GM19099 (cell line): Measurements from ENCODE around the gene SLC9A1.

Experiments used
- POLR2A ChIP-seq: IDR thresholded peaks from 3 replicates; pipeline ENCODE4 v1.6.1; 2011; ENCODE audit warnings: low read depth; ENCODE audit not compliant: insufficient read length; ENCODE audit errors: extremely low read depth

Gene SLC9A1

DNA sequence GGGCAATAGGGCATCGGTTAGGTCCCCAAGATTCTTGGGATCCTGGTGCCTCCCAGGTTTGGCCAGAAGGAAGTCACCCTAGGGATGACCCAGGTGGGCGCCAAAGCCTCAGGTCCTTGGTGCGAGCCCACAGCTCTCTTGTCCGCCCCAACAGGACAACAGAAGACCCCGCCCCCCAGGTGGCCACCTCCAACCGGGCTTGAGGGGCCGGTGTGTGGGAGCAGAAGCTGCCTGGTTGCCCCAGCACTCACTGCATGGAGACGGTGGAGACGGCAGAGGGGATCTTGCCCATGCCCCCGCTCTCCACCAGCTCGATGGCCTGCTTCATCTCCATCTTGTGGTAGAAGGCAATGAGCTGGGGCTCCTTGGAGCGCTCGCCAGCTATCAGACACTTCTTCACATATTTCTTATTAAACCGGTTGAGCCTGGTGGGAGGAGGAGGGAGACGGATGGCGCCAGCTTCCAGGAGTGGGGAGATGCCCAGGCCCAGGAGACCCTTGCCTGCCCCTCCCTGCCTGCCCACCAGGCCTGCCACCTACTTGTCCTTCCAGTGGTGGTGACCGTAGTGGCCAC is 52.7 kb downstream of the SLC9A1 start:
- no peak for TF ChIP-seq POLR2A

DNA sequence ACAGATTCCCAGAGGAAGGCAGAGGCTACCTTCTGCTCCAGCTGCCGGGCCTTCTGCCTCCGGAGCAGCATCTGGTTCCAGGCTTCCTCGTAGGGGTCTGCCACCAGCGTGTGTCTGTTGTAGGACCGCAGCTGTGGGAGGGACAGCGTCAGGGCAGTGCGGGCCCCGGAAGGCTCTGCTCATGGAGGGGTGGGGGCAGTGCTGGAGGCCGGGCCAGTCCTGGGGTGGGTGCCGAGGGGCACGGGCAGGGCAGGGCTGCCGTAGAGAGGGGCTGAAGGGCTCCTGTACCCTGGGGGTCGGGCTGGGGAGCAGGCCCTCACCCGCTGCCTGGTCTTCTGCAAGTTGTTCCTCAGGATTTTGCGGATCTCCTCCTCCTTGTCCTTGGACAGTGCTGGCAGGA is 53.2 kb downstream of the SLC9A1 start:
- no peak for TF ChIP-seq POLR2A

DNA sequence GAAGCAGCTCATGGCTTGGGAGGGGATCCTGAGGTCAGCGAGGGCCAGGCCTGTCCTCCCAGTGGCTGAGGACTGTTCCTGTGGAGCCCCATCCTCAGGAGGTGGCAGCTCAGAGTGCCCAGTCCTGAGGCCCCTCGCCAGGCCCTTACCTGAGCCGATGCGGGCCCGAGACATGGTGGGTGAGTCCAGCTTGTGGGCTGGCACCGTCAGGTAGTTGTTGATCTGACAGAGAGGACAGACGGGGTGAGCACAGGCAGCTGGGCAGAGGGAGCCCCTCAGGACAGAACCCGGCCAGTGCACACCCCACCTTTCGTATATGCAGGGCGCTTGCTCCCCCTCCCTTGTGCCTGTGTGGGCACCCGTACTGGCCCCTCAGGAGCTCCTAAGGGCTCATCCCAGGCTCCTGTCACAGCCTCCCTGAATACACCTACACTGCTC is 53.9 kb downstream of the SLC9A1 start:
- TF ChIP-seq POLR2A, result no peak

- no peak for TF ChIP-seq POLR2A
Observed at GRCh38 chr1:27100335-27101053, 54.4 kb downstream of the SLC9A1 start.

- no peak for TF ChIP-seq POLR2A
Observed at GRCh38 chr1:27099587-27100334, 55.2 kb downstream of the SLC9A1 start.

- TF ChIP-seq POLR2A, result no peak
Observed at GRCh38 chr1:27099135-27099586, 55.8 kb downstream of the SLC9A1 start.

- no peak for TF ChIP-seq POLR2A
Observed at GRCh38 chr1:27098431-27099134, 56.3 kb downstream of the SLC9A1 start.

- no peak for TF ChIP-seq POLR2A
Observed at GRCh38 chr1:27097484-27097917, 57.4 kb downstream of the SLC9A1 start.

- no peak for TF ChIP-seq POLR2A
Observed at GRCh38 chr1:27095576-27095975, 59.3 kb downstream of the SLC9A1 start.

DNA sequence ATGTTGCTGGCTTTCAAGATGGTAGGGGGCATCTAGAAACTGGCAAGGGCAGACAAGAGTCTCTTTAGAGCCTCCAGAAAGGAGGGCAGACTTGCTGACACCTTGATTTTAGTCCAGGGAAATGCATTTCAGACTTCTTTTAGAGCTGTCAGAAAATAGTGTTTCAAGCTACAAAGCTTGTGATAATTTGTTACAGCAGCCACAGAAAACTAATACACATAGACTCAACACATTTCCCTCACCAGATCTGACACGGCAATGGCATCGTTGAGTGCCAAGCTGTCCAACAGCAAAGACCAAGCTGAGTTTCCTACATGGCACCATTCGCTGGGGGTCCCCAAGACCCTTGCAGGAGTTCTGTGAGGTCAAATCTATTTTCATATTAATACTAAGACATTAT is 62.0 kb downstream of the SLC9A1 start:
- TF ChIP-seq POLR2A, result no peak

DNA sequence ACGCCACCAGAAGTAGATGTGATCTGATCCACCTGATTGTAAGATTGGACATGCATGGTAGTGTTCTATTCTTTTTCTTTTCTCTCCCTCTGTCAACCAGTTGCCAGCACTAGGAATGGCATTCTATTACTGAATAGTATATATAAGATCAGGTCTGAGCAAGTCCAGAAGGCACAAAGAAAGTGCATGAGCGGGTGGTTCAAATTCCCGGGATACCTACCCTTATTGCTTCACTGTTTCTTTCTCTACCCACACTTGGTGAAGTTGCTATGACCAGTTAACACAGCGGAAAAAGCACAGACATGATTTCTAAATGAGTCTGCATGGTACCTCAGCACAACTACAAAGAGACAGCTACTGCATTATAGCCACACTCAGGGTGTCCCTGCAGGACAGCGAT is 64.0 kb downstream of the SLC9A1 start:
- no peak for TF ChIP-seq POLR2A

- TF ChIP-seq POLR2A, result no peak
Observed at GRCh38 chr1:27087371-27088220, 67.3 kb downstream of the SLC9A1 start.

DNA sequence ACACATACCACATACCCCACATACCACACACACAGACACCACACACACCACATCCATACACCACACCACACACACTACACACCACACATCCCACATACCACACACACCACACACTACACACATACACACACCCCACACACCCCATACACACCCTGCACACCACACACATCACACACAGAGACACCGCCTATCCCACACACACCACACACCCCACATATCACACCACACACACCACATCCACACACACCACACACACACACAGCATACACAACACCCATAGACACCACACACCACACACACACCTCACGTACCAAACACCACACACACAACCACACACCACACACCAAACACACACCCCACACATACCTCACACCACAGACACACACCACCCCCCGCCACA is 68.3 kb downstream of the SLC9A1 start:
- no peak for TF ChIP-seq POLR2A

- no peak for TF ChIP-seq POLR2A
Observed at GRCh38 chr1:27086026-27086425, 68.9 kb downstream of the SLC9A1 start.

- TF ChIP-seq POLR2A, result no peak
Observed at GRCh38 chr1:27084107-27084506, 70.8 kb downstream of the SLC9A1 start.

DNA sequence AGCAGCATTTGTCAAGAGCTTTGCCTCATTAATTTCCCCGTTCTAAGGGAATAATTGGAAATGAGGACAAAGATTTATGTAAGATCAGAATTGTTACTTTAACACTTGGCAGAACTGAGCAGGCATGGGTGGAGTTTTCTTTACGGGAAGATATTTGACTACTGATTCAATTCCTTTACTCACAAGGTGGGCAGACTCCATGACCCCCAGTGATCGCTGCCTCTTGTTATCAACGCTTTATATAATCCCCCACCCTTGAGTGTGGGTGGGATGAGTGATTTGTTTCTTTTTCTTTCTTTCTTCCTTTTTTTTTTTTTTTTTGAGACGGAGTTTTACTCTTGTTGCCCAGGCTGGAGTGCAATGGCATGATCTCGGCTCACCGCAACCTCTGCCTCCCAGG is 77.0 kb downstream of the SLC9A1 start:
- TF ChIP-seq POLR2A, result no peak
